ENCODE measurements around the gene HOXC9.

DNA sequence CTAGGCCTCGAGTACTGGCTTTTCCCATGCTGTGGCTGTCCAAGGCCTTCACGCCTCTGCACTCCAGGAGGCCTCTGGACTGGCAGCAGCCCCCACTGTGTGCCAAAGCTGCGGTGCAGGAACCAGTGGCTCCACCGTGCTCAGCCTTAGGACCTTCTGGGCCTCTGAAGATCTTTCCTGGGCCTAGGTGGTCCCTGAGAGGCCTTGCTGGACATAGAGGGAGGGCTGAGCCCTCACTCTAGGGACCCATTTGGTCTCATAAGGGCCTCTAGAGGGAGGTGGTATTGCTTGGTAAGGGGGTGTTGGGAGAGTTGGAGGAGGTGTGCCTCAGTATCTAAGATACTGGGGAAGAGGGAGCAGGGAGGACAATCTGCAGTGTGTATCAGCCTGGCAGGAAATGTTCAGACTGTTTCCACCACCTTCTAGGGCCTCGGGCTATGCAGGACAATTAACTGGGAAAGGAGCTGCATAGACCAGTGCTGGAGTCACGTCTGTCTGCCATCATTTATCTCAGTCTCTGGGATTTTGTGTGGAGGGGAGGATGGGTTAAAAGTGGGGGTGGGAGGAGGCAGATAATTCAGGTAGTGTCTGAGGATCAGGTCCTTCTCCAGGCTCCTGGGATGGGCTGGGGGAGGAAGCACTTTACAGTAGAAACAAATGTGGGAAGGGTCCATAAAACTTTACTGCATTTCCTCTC, 35.8 kb downstream of the HOXC9 start:
- TF ChIP-seq RXRA (IDR thresholded peaks at IDR 0.05) (no peak), CTCF (IDR thresholded peaks at IDR 0.05; ENCODE audit: low read depth, low read length, missing input control) (no peak)

Data from liver (tissue), 3 donors.